H1 (cell line): ENCODE data around the gene ITIH4. TPM values are rescaled to one million over a fixed set of nuclear protein-coding genes. Genes with fewer than 3 reads are reported as not detected.

Experiments used
- CTCF ChIA-PET: fragments of 300-600 bp; sonication (Branson Sonifier 250); formaldehyde crosslinking; loops from one replicate; lab custom pipeline; 2021; ENCODE audit not compliant: partially characterized antibody; lab: Charles Lee
- POLR2A ChIA-PET: fragments of 300-600 bp; sonication (Branson Sonifier 250); formaldehyde crosslinking; loops from one replicate; lab custom pipeline; 2021; ENCODE audit warnings: inconsistent platforms; ENCODE audit not compliant: partially characterized antibody; lab: Charles Lee
- DNase-seq, 2 experiments: peaks; one replicate each; pipeline versions ENCODE4 v3.0.0 to v3.0.0-alpha.2; 2010 to 2022; ENCODE audit warnings: low spot score in 2 of 2, low read depth in 1 of 2, mixed read lengths in 1 of 2
- FAIRE-seq: peaks from 2 replicates; lab custom pipeline; 2011; peaks lifted over from hg19 to GRCh38; lab: Jason Lieb, UNC
- H2AFZ ChIP-seq: 2 replicates; pipeline ENCODE4 v1.8.1; 2012; ENCODE audit warnings: low read length, inconsistent platforms
- H2AK5ac ChIP-seq: 2 replicates; pipeline ENCODE4 v1.6.1; 2013; ENCODE audit warnings: low read depth, low read length
- H2BK120ac ChIP-seq: replicated peaks from 2 replicates; pipeline ENCODE3; 2013; ENCODE audit warnings: low read depth, low read length, inconsistent platforms
- H2BK12ac ChIP-seq: 2 replicates; pipeline ENCODE4 v1.6.1; 2013; ENCODE audit warnings: low read depth, low read length
- H2BK15ac ChIP-seq: 2 replicates; pipeline ENCODE4 v1.6.1; 2013; ENCODE audit warnings: low read length
- H2BK20ac ChIP-seq: 2 replicates; pipeline ENCODE4 v1.6.1; 2013; ENCODE audit warnings: low read length
- H2BK5ac ChIP-seq: 2 replicates; pipeline ENCODE4 v1.6.1; 2013; ENCODE audit warnings: low read depth, low read length
- H3K14ac ChIP-seq: 2 replicates; pipeline ENCODE4 v1.6.1; 2013; ENCODE audit warnings: inconsistent platforms; ENCODE audit not compliant: insufficient read length
- H3K18ac ChIP-seq: 2 replicates; pipeline ENCODE4 v1.6.1; 2013; ENCODE audit warnings: low read length; ENCODE audit errors: extremely low read depth
- H3K23ac ChIP-seq: 2 replicates; pipeline ENCODE4 v1.6.1; 2013; ENCODE audit warnings: inconsistent platforms; ENCODE audit not compliant: insufficient read length
- H3K23me2 ChIP-seq: 2 replicates; pipeline ENCODE4 v1.6.1; 2013; ENCODE audit warnings: low read depth, low read length
- H3K27ac ChIP-seq: 2 replicates; pipeline ENCODE4 v1.6.1; 2011; ENCODE audit warnings: low read depth, low read length, inconsistent platforms
- H3K27me3 ChIP-seq, 4 experiments: replicated peaks in 1 of 4; 1 replicate in 1 of 4; 2 replicates in 3 of 4; pipeline versions ENCODE4 v1.6.1 to v1.8.1; 2011 to 2013; ENCODE audit warnings: low read length in 3 of 4, mild to moderate bottlenecking in 3 of 4, inconsistent platforms in 2 of 4, mixed read lengths in 2 of 4, moderate library complexity in 1 of 4; ENCODE audit not compliant: control insufficient read depth in 3 of 4, insufficient read depth in 3 of 4; ENCODE audit errors: extremely low read depth in 1 of 4
- H3K36me3 ChIP-seq, 4 experiments: 2 replicates each; pipeline versions ENCODE4 v1.6.1 to v1.8.1; 2011 to 2013; ENCODE audit warnings: mild to moderate bottlenecking in 4 of 4, low read length in 3 of 4, moderate library complexity in 2 of 4, control low read depth in 1 of 4, inconsistent platforms in 1 of 4; ENCODE audit not compliant: insufficient read depth in 4 of 4, control insufficient read depth in 2 of 4
- H3K4ac ChIP-seq: replicated peaks from 2 replicates; pipeline ENCODE3; 2013; ENCODE audit warnings: low read length, low read depth, mixed read lengths, inconsistent platforms; ENCODE audit not compliant: insufficient read length
- H3K4me1 ChIP-seq, 4 experiments: replicated peaks in 1 of 4; 1 replicate in 1 of 4; 2 replicates in 3 of 4; pipeline versions ENCODE4 v1.6.1 to v1.8.1; 2011 to 2013; ENCODE audit warnings: low read length in 3 of 4, inconsistent platforms in 2 of 4, mixed read lengths in 1 of 4; ENCODE audit not compliant: insufficient read depth in 4 of 4, control insufficient read depth in 3 of 4
- H3K4me2 ChIP-seq, 2 experiments: 2 replicates each; pipeline versions ENCODE4 v1.6.1 to v1.8.1; 2011 to 2013; ENCODE audit warnings: low read depth in 2 of 2, low read length in 2 of 2, control low read depth in 1 of 2, inconsistent platforms in 1 of 2, mild to moderate bottlenecking in 1 of 2; ENCODE audit not compliant: insufficient read depth in 1 of 2
- H3K4me3 ChIP-seq, 4 experiments: fragments of 200-600, 300-600 bp in 1 of 4; sonication (generic), shearing (Covaris generic), sonication (Bioruptor Twin) in 1 of 4; 2 replicates each; pipeline versions ENCODE4 v1.5.1 to v1.8.1; 2011 to 2016; ENCODE audit warnings: low read length in 4 of 4, low read depth in 3 of 4, control low read depth in 2 of 4, inconsistent platforms in 2 of 4, mild to moderate bottlenecking in 2 of 4, mixed read lengths in 1 of 4, moderate library complexity in 1 of 4; ENCODE audit not compliant: insufficient read depth in 2 of 4; ENCODE audit errors: extremely low read depth in 1 of 4
- H3K56ac ChIP-seq: replicated peaks from 2 replicates; pipeline ENCODE3; 2013; ENCODE audit warnings: low read depth, mild to moderate bottlenecking, mixed read lengths, low read length, inconsistent platforms; ENCODE audit not compliant: insufficient read length
- H3K79me1 ChIP-seq: 2 replicates; pipeline ENCODE4 v1.6.1; 2013; ENCODE audit warnings: low read depth, low read length, control low read depth
- H3K79me2 ChIP-seq, 2 experiments: 2 replicates each; pipeline versions ENCODE4 v1.6.1 to v1.8.1; 2012 to 2013; ENCODE audit warnings: low read length in 2 of 2, mild to moderate bottlenecking in 2 of 2, inconsistent platforms in 1 of 2; ENCODE audit not compliant: insufficient read depth in 2 of 2, control insufficient read depth in 1 of 2
- H3K9ac ChIP-seq, 4 experiments: replicated peaks in 1 of 4; 1 replicate in 1 of 4; 2 replicates in 3 of 4; pipeline versions ENCODE4 v1.6.1 to v1.8.1; 2011 to 2013; ENCODE audit warnings: low read depth in 3 of 4, low read length in 3 of 4, control low read depth in 2 of 4, mild to moderate bottlenecking in 2 of 4, moderate library complexity in 2 of 4, inconsistent platforms in 1 of 4; ENCODE audit errors: extremely low read depth in 1 of 4
- H3K9me3 ChIP-seq, 2 experiments: 2 replicates each; pipeline versions ENCODE4 v1.6.1 to v1.8.1; 2012 to 2013; ENCODE audit warnings: mild to moderate bottlenecking in 2 of 2, moderate library complexity in 2 of 2, control low read depth in 1 of 2, inconsistent platforms in 1 of 2, low read depth in 1 of 2, low read length in 1 of 2, mixed read lengths in 1 of 2; ENCODE audit not compliant: insufficient read depth in 2 of 2
- H4K20me1 ChIP-seq, 2 experiments: replicated peaks in 1 of 2; 2 replicates each; pipeline versions ENCODE3 to v1.8.1; 2011 to 2013; ENCODE audit warnings: inconsistent platforms in 2 of 2, low read length in 2 of 2, mild to moderate bottlenecking in 1 of 2; ENCODE audit not compliant: insufficient read depth in 2 of 2, control insufficient read depth in 1 of 2
- H4K5ac ChIP-seq: 2 replicates; pipeline ENCODE4 v1.6.1; 2013; ENCODE audit warnings: low read length, low read depth, mixed read lengths, inconsistent platforms; ENCODE audit not compliant: insufficient read length
- H4K8ac ChIP-seq: 2 replicates; pipeline ENCODE4 v1.8.0; 2013; ENCODE audit warnings: mild to moderate bottlenecking, moderate library complexity, low read length, inconsistent platforms; ENCODE audit not compliant: insufficient read depth; ENCODE audit errors: extremely low read depth
- H4K91ac ChIP-seq: replicated peaks from 2 replicates; pipeline ENCODE3; 2013; ENCODE audit warnings: low read length, mixed read lengths, inconsistent platforms; ENCODE audit not compliant: insufficient read length
- CHD2 ChIP-seq: IDR thresholded peaks from 2 replicates; pipeline ENCODE4 v1.6.1; 2012; ENCODE audit warnings: low read length, improper control_type of control experiment
- EP300 ChIP-seq, 2 experiments: IDR thresholded peaks; 1 replicate in 1 of 2; 2 replicates in 1 of 2; pipeline ENCODE4 v1.6.1; 2011 to 2012; ENCODE audit warnings: low read depth in 2 of 2, low read length in 2 of 2, mild to moderate bottlenecking in 2 of 2, borderline replicate concordance in 1 of 2, inconsistent platforms in 1 of 2, moderate library complexity in 1 of 2
- GABPA ChIP-seq: IDR thresholded peaks from 2 replicates; pipeline ENCODE4 v1.6.1; 2011; ENCODE audit warnings: mild to moderate bottlenecking, low read length, moderate library complexity, borderline replicate concordance; ENCODE audit not compliant: insufficient read depth
- KDM1A ChIP-seq: fragments of 200-600, 300-600 bp; sonication (generic); IDR thresholded peaks from 2 replicates; pipeline ENCODE4 v1.7.1; 2016; ENCODE audit warnings: mild to moderate bottlenecking, low read length, borderline replicate concordance
- POU5F1 ChIP-seq: IDR thresholded peaks from 2 replicates; pipeline ENCODE4 v1.6.1; 2011; ENCODE audit warnings: low read depth, mild to moderate bottlenecking, low read length, moderate library complexity
- RNF2 ChIP-seq: fragments of 200-900, 300-1000 bp; sonication (generic); IDR thresholded peaks from 2 replicates; pipeline ENCODE4 v1.7.1; 2016; ENCODE audit warnings: borderline replicate concordance, low read depth, mild to moderate bottlenecking, antibody characterized with exemption, low read length; ENCODE audit not compliant: poor library complexity, severe bottlenecking; ENCODE audit errors: missing control alignments
- SP1 ChIP-seq: IDR thresholded peaks from 2 replicates; pipeline ENCODE4 v1.6.1; 2011; ENCODE audit warnings: low read depth, low read length
- SP4 ChIP-seq: IDR thresholded peaks from 2 replicates; pipeline ENCODE4 v1.6.1; 2012; ENCODE audit warnings: low read length, inconsistent platforms
- TEAD4 ChIP-seq: IDR thresholded peaks from 2 replicates; pipeline ENCODE4 v1.6.1; 2012; ENCODE audit warnings: low read depth, low read length, inconsistent platforms, mixed read lengths
- YY1 ChIP-seq: IDR thresholded peaks from 2 replicates; pipeline ENCODE4 v1.6.1; 2011; ENCODE audit warnings: low read depth, mild to moderate bottlenecking, low read length
- WGBS, 2 experiments: shearing (Covaris generic) in 1 of 2; methylation state at CpG; one replicate each; pipeline versions ENCODE4 v1.1.6 to v1.1.7; 2013 to 2015; ENCODE audit warnings: low lambda C conversion rate in 2 of 2, mixed read lengths in 2 of 2, inconsistent platforms in 1 of 2, low coverage in 1 of 2, missing lambda C conversion rate in 1 of 2; ENCODE audit not compliant: insufficient replicate concordance in 2 of 2, insufficient coverage in 1 of 2, insufficient read length in 1 of 2; ENCODE audit errors: extremely low coverage in 1 of 2, missing lambda C conversion rate in 1 of 2; 5-methylcytosine and 5-hydroxymethylcytosine counted together
- polyA plus RNA-seq, 7 experiments: library from polyadenylated mRNA; depleted of rRNA in 3 of 7; stranded (reverse) in 5 of 7; unstranded in 2 of 7; fragments of >200 nt in 5 of 7; fragments of 200-250 nt in 2 of 7; gene quantifications; 1 replicate in 5 of 7; 2 replicates in 1 of 7; 4 replicates in 1 of 7; pipeline versions ENCODE4 v1.2.1 to v1.2.3, GENCODE V29; 2011 to 2013; ENCODE audit warnings: missing spikeins in 2 of 7, mixed read lengths in 2 of 7
- total RNA-seq: library from RNA; stranded (reverse); fragmentation: NEBNext Ultra II Directional; extraction: Animal tissue kit (Norgen Biotek cat#: 25700); gene quantifications from 2 replicates; pipeline ENCODE4 v1.2.1, GENCODE V29; 2021
- TF ChIP-seq, protein P1 (sequence below): IDR thresholded peaks from 2 replicates; pipeline ENCODE4 v1.6.1; 2012; ENCODE audit warnings: low read length, inconsistent platforms

The ITIH4 gene
- total and polyA plus RNA-seq, 2 of the 8 experiments (the other 6 are each of a cell fraction or from before 2014, with no cell fraction given): 3.4 to 3.7 TPM

DNA sequence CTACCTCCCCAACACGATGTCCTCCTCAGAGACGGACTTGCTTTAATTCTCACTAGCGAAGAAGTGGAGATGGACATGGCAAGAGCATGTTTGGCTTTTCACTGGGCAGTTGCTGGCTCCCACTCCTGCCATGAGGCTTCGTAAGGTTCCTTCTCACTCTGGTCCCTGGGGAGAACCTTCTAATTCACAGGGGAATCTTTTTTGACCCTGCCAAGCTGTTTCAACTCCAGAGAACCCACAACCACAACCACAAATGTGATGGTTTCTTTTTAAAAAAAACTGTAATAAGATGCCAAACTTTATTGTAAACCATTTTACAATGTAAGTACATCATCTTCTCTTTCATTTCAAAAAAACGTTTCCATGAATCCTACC lies 6.0 kb upstream of the ITIH4 start:
- Histone ChIP-seq H4K91ac (no peak overlapping the region), H3K56ac (no peak overlapping the region), H2BK12ac (no peak overlapping the region), H2BK20ac (no peak overlapping the region), H3K4me3 (no peak overlapping the region), H3K4ac (no peak overlapping the region), H3K4me2 (no peak overlapping the region), H3K18ac (no peak overlapping the region), H3K4me1 (peaks cover 0 to 10% (median 2%) of the 10 kb centered on the region in 4 experiments; a peak in 3 of 7 replicates), H2BK5ac (no peak overlapping the region), H3K79me2 (no peaks in the 10 kb centered on the region), H4K20me1 (peaks cover 0 to 5% of the 10 kb centered on the region in 2 experiments), H2BK15ac (no peak overlapping the region), H3K36me3 (no peaks in the 10 kb centered on the region; a peak in 2 of 8 replicates), H3K14ac (no peak overlapping the region), H3K27ac (no peak overlapping the region), H2AFZ (no peak overlapping the region), H2BK120ac (no peak overlapping the region), H3K9me3 (no peaks in the 10 kb centered on the region), H2AK5ac (no peak overlapping the region), H4K5ac (no peak overlapping the region), H3K27me3 (no peaks in the 10 kb centered on the region), H3K79me1 (no peaks in the 10 kb centered on the region), H4K8ac (no peak overlapping the region), H3K23me2 (no peaks in the 10 kb centered on the region), H3K23ac (no peak overlapping the region), H3K9ac (no peak overlapping the region)
- ChIA-PET CTCF (interaction anchor here (0.8 to 6.5 kb wide), 4 partner anchors 9 to 36 kb away, joined by 3 to 73 read pairs (median 28); no protein-coding TSS in a partner anchor), POLR2A (no interaction called here)
- 94% methylated on average over 5 of the region's 5 CpGs; no CpG with 5 or more reads in 1 of the 2 experiments for WGBS, 2 experiments
- TF ChIP-seq EP300 (IDR thresholded peaks at IDR 0.05; ENCODE audit: borderline replicate concordance in 1 of 2, low read depth in 2 of 2, low read length in 2 of 2): no peak
- TF ChIP-seq TEAD4: no peak
- TF ChIP-seq POU5F1: no peak
- no peak for TF ChIP-seq YY1
- TF ChIP-seq, protein P1, sequence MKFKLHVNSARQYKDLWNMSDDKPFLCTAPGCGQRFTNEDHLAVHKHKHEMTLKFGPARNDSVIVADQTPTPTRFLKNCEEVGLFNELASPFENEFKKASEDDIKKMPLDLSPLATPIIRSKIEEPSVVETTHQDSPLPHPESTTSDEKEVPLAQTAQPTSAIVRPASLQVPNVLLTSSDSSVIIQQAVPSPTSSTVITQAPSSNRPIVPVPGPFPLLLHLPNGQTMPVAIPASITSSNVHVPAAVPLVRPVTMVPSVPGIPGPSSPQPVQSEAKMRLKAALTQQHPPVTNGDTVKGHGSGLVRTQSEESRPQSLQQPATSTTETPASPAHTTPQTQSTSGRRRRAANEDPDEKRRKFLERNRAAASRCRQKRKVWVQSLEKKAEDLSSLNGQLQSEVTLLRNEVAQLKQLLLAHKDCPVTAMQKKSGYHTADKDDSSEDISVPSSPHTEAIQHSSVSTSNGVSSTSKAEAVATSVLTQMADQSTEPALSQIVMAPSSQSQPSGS: no peak
- TF ChIP-seq SP4: no peak
- no peak for TF ChIP-seq KDM1A
- no peak for TF ChIP-seq CHD2
- no peak for TF ChIP-seq RNF2
- TF ChIP-seq SP1: no peak
- TF ChIP-seq GABPA: no peak
- no peak for FAIRE-seq
- DNase-seq: no peak
